ENCODE results near the gene ASXL2.

The ASXL2 gene

DNA sequence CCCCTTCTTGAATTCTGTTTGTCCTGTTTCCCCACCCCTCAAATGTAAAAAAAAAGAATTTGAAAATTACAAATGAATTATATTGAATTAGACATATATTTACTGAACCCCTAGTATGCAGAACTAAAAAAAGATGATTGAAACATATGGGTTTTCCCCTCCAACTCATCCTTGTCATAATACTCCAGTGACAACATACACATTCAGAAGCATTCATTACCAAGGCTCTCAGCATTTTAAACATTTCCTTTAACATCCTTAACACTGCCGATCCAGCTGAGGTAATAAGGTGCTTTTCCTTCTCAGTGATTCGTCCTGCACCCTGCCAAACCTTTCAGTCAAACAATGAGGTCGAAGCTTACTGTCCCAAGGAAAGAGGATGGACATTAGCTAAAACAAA is 151.8 kb downstream of the ASXL2 start:
- H3K4me3 ChIP-seq (ENCODE audit: low read length): no peak overlapping the region
- TF ChIP-seq, protein P1, sequence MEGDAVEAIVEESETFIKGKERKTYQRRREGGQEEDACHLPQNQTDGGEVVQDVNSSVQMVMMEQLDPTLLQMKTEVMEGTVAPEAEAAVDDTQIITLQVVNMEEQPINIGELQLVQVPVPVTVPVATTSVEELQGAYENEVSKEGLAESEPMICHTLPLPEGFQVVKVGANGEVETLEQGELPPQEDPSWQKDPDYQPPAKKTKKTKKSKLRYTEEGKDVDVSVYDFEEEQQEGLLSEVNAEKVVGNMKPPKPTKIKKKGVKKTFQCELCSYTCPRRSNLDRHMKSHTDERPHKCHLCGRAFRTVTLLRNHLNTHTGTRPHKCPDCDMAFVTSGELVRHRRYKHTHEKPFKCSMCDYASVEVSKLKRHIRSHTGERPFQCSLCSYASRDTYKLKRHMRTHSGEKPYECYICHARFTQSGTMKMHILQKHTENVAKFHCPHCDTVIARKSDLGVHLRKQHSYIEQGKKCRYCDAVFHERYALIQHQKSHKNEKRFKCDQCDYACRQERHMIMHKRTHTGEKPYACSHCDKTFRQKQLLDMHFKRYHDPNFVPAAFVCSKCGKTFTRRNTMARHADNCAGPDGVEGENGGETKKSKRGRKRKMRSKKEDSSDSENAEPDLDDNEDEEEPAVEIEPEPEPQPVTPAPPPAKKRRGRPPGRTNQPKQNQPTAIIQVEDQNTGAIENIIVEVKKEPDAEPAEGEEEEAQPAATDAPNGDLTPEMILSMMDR (conservative IDR thresholded peaks at IDR 0.05; ENCODE audit: low read length): no peak
- DNase-seq (ENCODE audit: low read depth): no peak

DNA sequence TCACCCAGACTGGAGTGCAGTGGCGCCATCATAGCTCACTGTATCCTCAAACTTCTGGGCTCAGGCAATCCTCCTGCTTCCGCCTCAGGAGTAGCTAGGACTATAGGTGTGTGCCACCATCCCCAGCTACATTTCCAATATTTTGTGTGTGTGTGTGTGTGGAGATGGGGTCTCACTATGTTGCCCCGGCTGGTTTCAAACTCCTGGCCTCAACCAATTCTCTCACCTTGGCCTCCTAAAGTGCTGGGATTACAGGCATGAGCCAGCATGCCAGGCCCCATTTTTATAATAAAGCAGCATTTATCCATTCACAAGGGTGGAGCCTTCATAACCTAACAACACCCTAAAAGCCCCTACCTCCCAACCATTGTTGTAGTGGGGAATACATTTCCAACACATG is 152.4 kb downstream of the ASXL2 start:
- no peak for DNase-seq (ENCODE audit: low read depth)
- TF ChIP-seq, protein P1 (conservative IDR thresholded peaks at IDR 0.05; ENCODE audit: low read length): no peak
- H3K4me3 ChIP-seq (ENCODE audit: low read length): no peak overlapping the region

DNA sequence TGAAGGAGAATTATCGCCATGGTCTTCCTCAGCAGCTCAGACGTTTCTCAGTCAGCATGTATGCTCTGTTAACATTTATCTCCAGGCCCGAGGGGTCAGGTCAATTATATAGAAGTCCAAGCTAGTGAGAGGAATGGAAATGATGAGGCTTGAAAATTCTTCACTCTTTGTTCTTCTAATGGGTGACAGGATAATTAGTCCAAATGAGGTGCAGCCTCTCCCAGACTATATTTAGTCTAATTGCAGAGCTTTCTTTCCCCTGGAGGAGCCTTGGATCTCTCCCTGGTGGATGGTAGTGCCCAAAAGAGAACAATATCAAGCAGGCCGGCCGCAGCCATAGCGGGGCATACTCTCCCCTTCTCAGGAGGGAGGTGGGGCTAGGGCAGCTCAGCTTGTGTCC is 153.5 kb downstream of the ASXL2 start:
- DNase-seq (ENCODE audit: low read depth): no peak
- TF ChIP-seq, protein P1 (conservative IDR thresholded peaks at IDR 0.05; ENCODE audit: low read length): no peak
- H3K4me3 ChIP-seq (ENCODE audit: low read length): no peak overlapping the region

DNA sequence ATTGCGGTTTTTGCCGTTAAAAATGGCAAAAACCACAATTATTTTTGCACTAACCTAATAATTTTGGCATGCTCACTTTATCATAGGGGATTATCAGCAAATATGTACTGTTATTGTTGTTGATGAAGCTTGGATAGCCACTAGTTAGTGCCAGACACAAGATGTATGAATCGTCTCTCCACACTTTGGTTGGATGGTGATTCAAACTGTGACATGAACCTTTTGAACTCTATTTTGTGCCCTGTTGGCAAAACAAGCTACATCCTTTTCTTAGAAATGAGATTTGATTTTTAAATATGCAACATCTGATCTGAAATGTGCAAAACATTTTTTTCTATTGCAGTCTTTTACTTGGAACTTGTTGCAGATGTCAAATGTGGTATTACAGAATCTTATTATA is 156.1 kb downstream of the ASXL2 start:
- TF ChIP-seq, protein P1 (conservative IDR thresholded peaks at IDR 0.05; ENCODE audit: low read length): no peak
- H3K4me3 ChIP-seq (ENCODE audit: low read length): no peak overlapping the region
- no peak for DNase-seq (ENCODE audit: low read depth)

DNA sequence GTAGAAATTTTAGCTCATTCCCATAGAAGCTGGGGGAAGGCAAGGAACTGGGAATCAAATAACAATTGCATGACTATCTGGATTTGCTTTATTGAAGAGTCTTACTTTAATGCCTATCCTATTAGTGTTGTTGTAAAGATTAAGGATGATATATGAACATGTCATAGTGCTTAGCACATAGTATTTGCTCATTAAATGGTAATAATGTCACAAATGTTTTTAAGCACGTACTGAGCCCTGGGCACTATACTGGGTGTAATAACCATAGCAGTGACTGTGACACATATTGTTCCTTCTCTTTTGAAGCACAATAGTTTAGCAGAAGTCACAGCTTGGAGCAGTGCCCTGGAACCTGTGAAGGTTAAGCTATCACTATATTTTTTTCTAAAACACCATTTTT is 157.7 kb downstream of the ASXL2 start:
- no peak overlapping the region for H3K4me3 ChIP-seq (ENCODE audit: low read length)
- TF ChIP-seq, protein P1 (conservative IDR thresholded peaks at IDR 0.05; ENCODE audit: low read length): no peak
- DNase-seq (ENCODE audit: low read depth): no peak

DNA sequence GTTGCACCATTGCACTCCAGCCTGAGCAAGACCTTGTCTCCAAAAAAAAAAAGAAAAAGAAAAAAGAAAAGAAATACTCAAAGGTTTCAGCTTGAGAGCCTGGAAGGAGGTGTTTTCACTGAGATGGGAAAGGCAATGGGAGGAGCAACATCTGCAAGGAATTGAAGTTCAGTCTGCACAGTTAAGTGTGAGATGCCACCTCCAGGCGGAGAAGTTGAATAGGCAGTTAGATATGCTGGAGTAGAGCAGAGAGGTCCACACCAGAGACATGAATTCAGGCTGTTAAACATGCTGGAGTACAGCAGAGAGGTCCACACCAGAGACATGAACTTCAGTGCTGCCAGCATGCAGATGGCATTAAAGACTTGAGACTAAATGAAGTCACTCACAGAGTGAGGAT is 163.5 kb downstream of the ASXL2 start:
- DNase-seq (ENCODE audit: low read depth): peak; percentile 14
- H3K4me3 ChIP-seq (ENCODE audit: low read length): no peak overlapping the region
- TF ChIP-seq, protein P1 (conservative IDR thresholded peaks at IDR 0.05; ENCODE audit: low read length): no peak

DNA sequence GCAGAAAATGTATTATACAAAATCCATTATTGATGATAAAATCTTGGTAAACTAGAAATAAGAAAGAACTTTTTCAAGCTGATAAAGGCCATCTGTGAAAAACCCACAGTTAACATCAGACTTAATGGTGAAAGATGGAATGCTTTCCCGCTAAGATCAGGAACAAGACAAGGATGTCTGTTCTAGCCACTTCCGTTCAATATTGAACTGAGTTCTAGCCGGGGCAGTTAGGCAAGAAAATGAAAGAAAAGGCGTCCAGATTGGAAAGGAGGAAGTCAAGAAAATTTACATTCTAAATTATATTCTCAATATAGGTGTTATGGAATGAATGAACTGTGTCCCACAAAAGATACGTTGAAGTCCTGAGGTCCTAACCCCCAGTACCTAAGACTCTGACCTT is 165.8 kb downstream of the ASXL2 start:
- TF ChIP-seq, protein P1 (conservative IDR thresholded peaks at IDR 0.05; ENCODE audit: low read length): no peak
- DNase-seq (ENCODE audit: low read depth): no peak
- H3K4me3 ChIP-seq (ENCODE audit: low read length): no peak overlapping the region

All from AG10803 (cell line).